ENCODE measurements around the gene B4GALT1.

Gene B4GALT1

GRCh38 chr9:33123407-33124031 is 43.6 kb downstream of the B4GALT1 start:
- no peak for DNase-seq (ENCODE audit: low spot score)

- DNase-seq (ENCODE audit: low spot score), result no peak
Measured at GRCh38 chr9:33120620-33121019, 46.5 kb downstream of the B4GALT1 start.

GRCh38 chr9:33117796-33118195 is 49.3 kb downstream of the B4GALT1 start:
- no peak for DNase-seq (ENCODE audit: low spot score)

- DNase-seq (ENCODE audit: low spot score), result peak; percentile 37
Measured at GRCh38 chr9:33117306-33117705, 49.8 kb downstream of the B4GALT1 start.

- DNase-seq (ENCODE audit: low spot score), result no peak
Measured at GRCh38 chr9:33116860-33117259, 50.3 kb downstream of the B4GALT1 start.

- DNase-seq (ENCODE audit: low spot score), result no peak
Measured at GRCh38 chr9:33114746-33115145, 52.4 kb downstream of the B4GALT1 start.

- no peak for DNase-seq (ENCODE audit: low spot score)
Measured at GRCh38 chr9:33113799-33114547, 53.2 kb downstream of the B4GALT1 start.

GRCh38 chr9:33112094-33112493 is 55.0 kb downstream of the B4GALT1 start:
- no peak for DNase-seq (ENCODE audit: low spot score)

GRCh38 chr9:33111631-33112030 is 55.5 kb downstream of the B4GALT1 start:
- no peak for DNase-seq (ENCODE audit: low spot score)

- DNase-seq (ENCODE audit: low spot score), result no peak
Measured at GRCh38 chr9:33110686-33111085, 56.5 kb downstream of the B4GALT1 start.

- DNase-seq (ENCODE audit: low spot score), result no peak
Measured at GRCh38 chr9:33109850-33110595, 57.1 kb downstream of the B4GALT1 start.

- no peak for DNase-seq (ENCODE audit: low spot score)
Measured at GRCh38 chr9:33109097-33109496, 58.0 kb downstream of the B4GALT1 start.

- DNase-seq (ENCODE audit: low spot score), result no peak
Measured at GRCh38 chr9:33108472-33108871, 58.7 kb downstream of the B4GALT1 start.

GRCh38 chr9:33107762-33108161 is 59.4 kb downstream of the B4GALT1 start:
- DNase-seq (ENCODE audit: low spot score), result no peak

GRCh38 chr9:33106827-33107621 is 60.1 kb downstream of the B4GALT1 start:
- peak; percentile 93 for DNase-seq (ENCODE audit: low spot score)

- no peak for DNase-seq (ENCODE audit: low spot score)
Measured at GRCh38 chr9:33106372-33106771, 60.8 kb downstream of the B4GALT1 start.

GRCh38 chr9:33105959-33106358 is 61.2 kb downstream of the B4GALT1 start:
- no peak for DNase-seq (ENCODE audit: low spot score)

- DNase-seq (ENCODE audit: low spot score), result no peak
Measured at GRCh38 chr9:33105504-33105903, 61.6 kb downstream of the B4GALT1 start.

- DNase-seq (ENCODE audit: low spot score), result no peak
Measured at GRCh38 chr9:33104401-33104800, 62.7 kb downstream of the B4GALT1 start.

GRCh38 chr9:33103501-33104281 is 63.4 kb downstream of the B4GALT1 start:
- DNase-seq (ENCODE audit: low spot score), result no peak

GRCh38 chr9:33102551-33103210 is 64.5 kb downstream of the B4GALT1 start:
- DNase-seq (ENCODE audit: low spot score), result peak; percentile 45
